OCI-LY7 (cell line): ENCODE results near the gene GPHN. TPM values are rescaled to one million over a fixed set of nuclear protein-coding genes. Genes with fewer than 3 reads are reported as not detected.

ENCODE experiments used
- BruUV-seq: library from RNA; stranded (reverse); fragments of 400-500 nt; replicated peaks from 2 replicates; lab custom pipeline; 2021; lab: Mats Ljungman, UMichigan
- CTCF ChIA-PET: fragments of 300-600 bp; sonication (Branson Sonifier 250); formaldehyde crosslinking; loops from one replicate; lab custom pipeline; 2022; ENCODE audit warnings: antibody characterized with exemption; ENCODE audit not compliant: unreplicated experiment; lab: Charles Lee
- POLR2A ChIA-PET: fragments of 300-600 bp; sonication (Branson Sonifier 250); formaldehyde crosslinking; loops from one replicate; lab custom pipeline; 2022; ENCODE audit warnings: antibody characterized with exemption; lab: Charles Lee
- DNase-seq: peaks from one replicate; pipeline ENCODE4 v3.0.0-alpha.2; 2015; ENCODE audit warnings: low spot score
- H2AFZ ChIP-seq: fragments of 200-600 bp; sonication (generic), shearing (Covaris generic); 2 replicates; pipeline ENCODE4 v1.6.1; 2014; ENCODE audit warnings: mild to moderate bottlenecking, antibody characterized with exemption, low read length, moderate library complexity
- H3K27ac ChIP-seq: fragments of 200-600 bp; sonication (generic); 2 replicates; pipeline ENCODE4 v1.5.1; 2014; ENCODE audit warnings: mixed run types, low read depth, mild to moderate bottlenecking, moderate library complexity, low read length, inconsistent platforms; ENCODE audit not compliant: poor library complexity, severe bottlenecking
- H3K36me3 ChIP-seq: fragments of 200-600 bp; sonication (generic); 2 replicates; pipeline ENCODE4 v1.6.1; 2014; ENCODE audit warnings: mild to moderate bottlenecking, antibody characterized with exemption, low read length, moderate library complexity, mixed read lengths; ENCODE audit not compliant: insufficient read depth
- H3K4me1 ChIP-seq: fragments of 200-600 bp; sonication (generic); 2 replicates; pipeline ENCODE4 v1.5.1; 2014; ENCODE audit warnings: mild to moderate bottlenecking, low read length; ENCODE audit not compliant: insufficient read depth, poor library complexity, severe bottlenecking
- H3K4me2 ChIP-seq: fragments of 200-600 bp; sonication (generic); 2 replicates; pipeline ENCODE4 v1.6.1; 2014; ENCODE audit warnings: mild to moderate bottlenecking, low read length
- H3K4me3 ChIP-seq: fragments of 200-600 bp; sonication (generic); 2 replicates; pipeline ENCODE4 v1.5.1; 2014; ENCODE audit warnings: mild to moderate bottlenecking, low read depth, low read length; ENCODE audit not compliant: poor library complexity, severe bottlenecking
- H3K79me2 ChIP-seq: fragments of 200-600 bp; sonication (generic); 2 replicates; pipeline ENCODE4 v1.6.1; 2016; ENCODE audit warnings: low read depth, mild to moderate bottlenecking, low read length, moderate library complexity, mixed read lengths; ENCODE audit not compliant: insufficient read depth
- H3K9me2 ChIP-seq: fragments of 200-600 bp; sonication (generic); 2 replicates; pipeline ENCODE4 v1.6.1; 2016; ENCODE audit warnings: mild to moderate bottlenecking, low read length, mixed read lengths; ENCODE audit not compliant: insufficient read depth
- H3K9me3 ChIP-seq: fragments of 200-600 bp; sonication (generic); 2 replicates; pipeline ENCODE4 v1.6.1; 2014; ENCODE audit warnings: mild to moderate bottlenecking, mixed run types, low read length, mixed read lengths
- H4K20me1 ChIP-seq: fragments of 200-600 bp; sonication (generic); 2 replicates; pipeline ENCODE4 v1.6.1; 2014; ENCODE audit warnings: mild to moderate bottlenecking, antibody characterized with exemption, low read length, moderate library complexity, mixed read lengths; ENCODE audit not compliant: insufficient read depth
- EZH2phosphoT487 ChIP-seq: fragments of 200-600 bp; sonication (generic); IDR thresholded peaks from 2 replicates; pipeline ENCODE4 v1.6.1; 2018; ENCODE audit warnings: low read depth, borderline replicate concordance, mild to moderate bottlenecking, mixed run types, antibody characterized with exemption, low read length, moderate library complexity, mixed read lengths
- intact Hi-C: fragments of 100-400 bp; cut with micrococcal nuclease; formaldehyde crosslinking; loops from one replicate; pipeline ENCODE4 v1.10.0; 2022; ENCODE audit not compliant: unreplicated experiment
- total RNA-seq, 2 experiments: library from RNA; depleted of rRNA in 1 of 2; stranded (reverse); fragments of >200 nt in 1 of 2; shearing (Covaris generic) in 1 of 2; gene quantifications; 2 replicates each; pipeline ENCODE4 v1.2.3, GENCODE V29; 2014 to 2022
- TF ChIP-seq, protein P1 (sequence below): fragments of 200-600 bp; sonication (generic); conservative IDR thresholded peaks from 2 replicates; pipeline ENCODE4 v1.5.1; 2014; ENCODE audit warnings: mild to moderate bottlenecking, antibody characterized with exemption, low read length, moderate library complexity, mixed read lengths

Gene GPHN
- total RNA-seq, 2 experiments from 2014 or later, result not detected

DNA sequence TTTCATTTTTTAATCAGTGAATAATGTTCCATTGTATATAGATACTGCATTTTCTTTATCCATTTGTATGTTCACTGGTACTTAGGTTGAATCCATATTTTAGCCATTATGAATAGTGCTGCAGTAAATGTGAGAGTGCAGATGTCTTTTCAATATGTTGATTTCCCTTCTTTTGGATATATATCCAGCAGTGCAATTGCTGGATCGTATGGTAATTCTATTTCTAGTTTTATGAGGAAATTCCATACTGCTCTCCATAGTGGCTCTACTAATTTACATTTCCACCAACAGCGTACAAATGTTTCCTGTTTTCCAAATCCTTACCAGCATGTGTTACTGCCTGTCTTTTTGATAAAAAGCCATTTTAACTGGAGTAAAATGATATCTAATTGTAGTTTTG lies 392.8 kb downstream of the GPHN start:
- Histone ChIP-seq H3K27ac (no peak overlapping the region), H3K4me2 (no peak overlapping the region), H3K79me2 (no peaks in the 10 kb centered on the region), H2AFZ (no peak overlapping the region), H4K20me1 (no peaks in the 10 kb centered on the region), H3K4me3 (no peak overlapping the region), H3K9me3 (no peaks in the 10 kb centered on the region), H3K9me2 (no peaks in the 10 kb centered on the region), H3K4me1 (no peaks in the 10 kb centered on the region), H3K36me3 (no peaks in the 10 kb centered on the region)
- no peak for TF ChIP-seq EZH2phosphoT487
- TF ChIP-seq, protein P1, sequence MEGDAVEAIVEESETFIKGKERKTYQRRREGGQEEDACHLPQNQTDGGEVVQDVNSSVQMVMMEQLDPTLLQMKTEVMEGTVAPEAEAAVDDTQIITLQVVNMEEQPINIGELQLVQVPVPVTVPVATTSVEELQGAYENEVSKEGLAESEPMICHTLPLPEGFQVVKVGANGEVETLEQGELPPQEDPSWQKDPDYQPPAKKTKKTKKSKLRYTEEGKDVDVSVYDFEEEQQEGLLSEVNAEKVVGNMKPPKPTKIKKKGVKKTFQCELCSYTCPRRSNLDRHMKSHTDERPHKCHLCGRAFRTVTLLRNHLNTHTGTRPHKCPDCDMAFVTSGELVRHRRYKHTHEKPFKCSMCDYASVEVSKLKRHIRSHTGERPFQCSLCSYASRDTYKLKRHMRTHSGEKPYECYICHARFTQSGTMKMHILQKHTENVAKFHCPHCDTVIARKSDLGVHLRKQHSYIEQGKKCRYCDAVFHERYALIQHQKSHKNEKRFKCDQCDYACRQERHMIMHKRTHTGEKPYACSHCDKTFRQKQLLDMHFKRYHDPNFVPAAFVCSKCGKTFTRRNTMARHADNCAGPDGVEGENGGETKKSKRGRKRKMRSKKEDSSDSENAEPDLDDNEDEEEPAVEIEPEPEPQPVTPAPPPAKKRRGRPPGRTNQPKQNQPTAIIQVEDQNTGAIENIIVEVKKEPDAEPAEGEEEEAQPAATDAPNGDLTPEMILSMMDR, result no peak
- intact Hi-C loops, result no loop called here
- POLR2A ChIA-PET, result no interaction called here
- no TSS peak for BruUV-seq
- CTCF ChIA-PET, result no interaction called here
- no peak for DNase-seq

DNA sequence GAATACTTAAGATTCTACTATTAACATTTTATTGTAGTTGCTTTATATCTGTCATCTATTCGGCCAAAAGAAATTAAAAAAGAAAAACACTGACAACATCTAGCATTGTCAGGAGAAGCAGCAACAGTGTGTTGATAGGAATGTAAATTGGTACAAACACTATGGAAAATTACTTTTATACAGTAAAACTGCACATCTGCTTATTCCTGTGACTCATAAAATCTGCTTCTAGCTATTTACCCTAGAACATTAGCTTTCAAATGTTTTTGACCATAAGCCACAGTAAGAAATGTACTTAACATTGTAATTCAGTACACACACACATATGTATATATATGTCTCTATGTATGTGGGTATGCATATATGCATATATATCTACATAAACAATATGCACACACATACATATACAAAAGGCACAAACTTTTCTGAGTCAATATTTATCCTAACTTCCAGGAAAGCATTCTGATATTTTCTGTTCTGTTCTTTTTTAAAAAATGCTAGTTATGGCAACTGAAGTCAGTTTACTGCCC lies 402.4 kb downstream of the GPHN start:
- intact Hi-C loops, result no loop called here
- Histone ChIP-seq H3K27ac (no peak overlapping the region), H3K9me2 (no peaks in the 10 kb centered on the region), H3K4me2 (no peak overlapping the region), H4K20me1 (no peaks in the 10 kb centered on the region), H3K9me3 (no peaks in the 10 kb centered on the region), H3K79me2 (no peaks in the 10 kb centered on the region), H3K4me1 (no peaks in the 10 kb centered on the region), H2AFZ (no peak overlapping the region), H3K36me3 (no peaks in the 10 kb centered on the region), H3K4me3 (no peak overlapping the region)
- BruUV-seq, result no TSS peak
- TF ChIP-seq, protein P1, result no peak
- TF ChIP-seq EZH2phosphoT487, result no peak
- ChIA-PET CTCF (no interaction called here), POLR2A (no interaction called here)
- no peak for DNase-seq

DNA sequence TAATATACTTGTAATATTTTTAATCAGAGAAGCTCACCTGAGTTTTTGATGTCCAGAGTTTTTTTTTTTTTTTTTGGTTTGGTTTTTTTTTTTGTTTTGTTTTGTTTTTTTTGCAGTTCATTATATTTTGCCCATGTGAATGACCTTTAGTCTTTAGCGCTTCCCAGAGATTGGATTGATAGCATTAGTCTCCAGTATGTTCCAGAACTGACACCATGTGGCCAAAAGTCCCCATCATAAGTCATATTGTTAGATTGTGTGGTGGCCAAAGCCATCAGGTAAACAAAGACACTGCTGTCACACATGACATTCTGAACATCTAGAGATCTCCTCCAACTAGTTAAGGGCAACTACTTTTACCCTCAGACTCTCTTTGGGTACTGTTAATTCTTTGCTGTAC lies 408.5 kb downstream of the GPHN start:
- H3K9me3 ChIP-seq, result no peaks in the 10 kb centered on the region
- H3K9me2 ChIP-seq, result no peaks in the 10 kb centered on the region
- no peak overlapping the region for H3K4me3 ChIP-seq
- DNase-seq, result no peak
- H3K4me1 ChIP-seq, result no peaks in the 10 kb centered on the region
- no peaks in the 10 kb centered on the region for H3K36me3 ChIP-seq
- H2AFZ ChIP-seq, result no peak overlapping the region
- intact Hi-C loops, result no loop called here
- H4K20me1 ChIP-seq, result no peaks in the 10 kb centered on the region
- H3K27ac ChIP-seq, result no peak overlapping the region
- H3K4me2 ChIP-seq, result no peak overlapping the region
- H3K79me2 ChIP-seq, result no peaks in the 10 kb centered on the region
- TF ChIP-seq, protein P1, result no peak
- no peak for TF ChIP-seq EZH2phosphoT487
- ChIA-PET POLR2A (interaction anchor here (0.6 to 1.4 kb wide), 4 partner anchors 8 to 416 kb away, joined by 3 read pairs; no protein-coding TSS in a partner anchor), CTCF (no interaction called here)
- BruUV-seq, result no TSS peak
